Activated CD4-positive, alpha-beta T cell treated with anti-CD3 and anti-CD28 coated beads for 36 hours (primary cell): ENCODE results near the gene HRCT1. TPM values are rescaled to one million over a fixed set of nuclear protein-coding genes. Genes with fewer than 3 reads are reported as not detected.
A peak's percentile ranks its signal among the peaks of the same experiment; 100 is the strongest.
"Not testable (repeated sequence)": the region's sequence is repeated elsewhere in the genome, so short reads cannot be mapped to it uniquely, and the experiment has no call there.

Experiments used
- ATAC-seq: fragments of 200-7000 bp; cut with Tn5 transposase; one replicate; pipeline ENCODE4 v1.10.0; 2021; ENCODE audit warnings: mild to moderate bottlenecking, moderate library complexity
- CTCF ChIA-PET: fragments of 350-600 bp; sonication (Branson Sonifier 250); formaldehyde crosslinking; loops from one replicate; lab custom pipeline; 2021; ENCODE audit warnings: antibody characterized with exemption; lab: Charles Lee
- POLR2A ChIA-PET: fragments of 350-600 bp; sonication (Branson Sonifier 250); formaldehyde crosslinking; loops from one replicate; lab custom pipeline; 2021; ENCODE audit warnings: antibody characterized with exemption, inconsistent platforms; lab: Charles Lee
- DNase-seq: peaks from one replicate; pipeline ENCODE4 v3.0.0-alpha.2; 2020
- H3K27ac Mint-ChIP-seq: one replicate; pipeline ENCODE4 v1.8.0; 2021; ENCODE audit warnings: mixed read lengths
- H3K27me3 Mint-ChIP-seq: one replicate; pipeline ENCODE4 v1.8.0; 2021; ENCODE audit warnings: mixed read lengths
- H3K36me3 Mint-ChIP-seq: one replicate; pipeline ENCODE4 v1.8.0; 2021; ENCODE audit warnings: low read depth, mixed read lengths
- H3K4me1 Mint-ChIP-seq: one replicate; pipeline ENCODE4 v1.8.0; 2021; ENCODE audit warnings: mixed read lengths
- H3K4me3 Mint-ChIP-seq: one replicate; pipeline ENCODE4 v1.8.0; 2021; ENCODE audit warnings: mild to moderate bottlenecking, moderate library complexity, mixed read lengths
- H3K9me3 Mint-ChIP-seq: one replicate; pipeline ENCODE4 v1.8.0; 2021; ENCODE audit warnings: low read depth, mixed read lengths
- intact Hi-C, 2 experiments: fragments of 100-400 bp; cut with DNase I in 1 of 2; cut with micrococcal nuclease in 1 of 2; formaldehyde crosslinking; loops; one replicate each; pipeline versions ENCODE4 v1.14.2 to v1.15.1; 2022 to 2024; cut with DNase I, micrococcal nuclease
- total RNA-seq, 2 experiments: library from RNA; stranded (reverse); gene quantifications; one replicate each; pipeline ENCODE4 v1.2.3, GENCODE V29; 2021

HRCT1 gene
- total RNA-seq, 2 experiments from 2014 or later, result not detected

DNA sequence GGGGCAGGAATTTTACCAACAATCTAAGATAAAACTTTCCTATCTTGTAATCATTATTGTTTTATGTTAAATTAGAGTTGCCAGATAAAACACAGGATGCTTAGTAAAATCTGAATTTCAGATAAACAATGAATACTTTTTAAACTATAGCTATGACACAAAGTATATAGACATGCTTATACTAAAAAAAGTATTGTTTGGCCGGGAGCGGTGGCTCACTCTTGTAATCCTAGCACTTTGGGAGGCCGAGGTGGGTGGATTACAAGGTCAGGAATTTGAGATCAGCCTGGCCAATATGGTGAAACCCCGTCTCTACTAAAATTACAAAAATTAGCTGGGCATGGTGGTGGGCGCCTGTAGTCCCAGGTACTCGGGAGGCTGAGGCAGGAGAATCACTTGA is 28.1 kb downstream of the HRCT1 start:
- DNase-seq, H3K4me3 Mint-ChIP-seq, H3K27me3 Mint-ChIP-seq, intact Hi-C loops, H3K9me3 Mint-ChIP-seq, POLR2A ChIA-PET, H3K36me3 Mint-ChIP-seq: not testable (repeated sequence)
- Mint-ChIP-seq H3K4me1 (peaks cover 37% of the 10 kb centered on the region), H3K27ac (peak overlapping the region; percentile 20)
- ATAC-seq, result peak; percentile 41
- CTCF ChIA-PET, result interaction anchor here (0.9 to 3.3 kb wide), 3 partner anchors 9 to 31 kb away, joined by 4 to 9 read pairs (median 6); no protein-coding TSS in a partner anchor

DNA sequence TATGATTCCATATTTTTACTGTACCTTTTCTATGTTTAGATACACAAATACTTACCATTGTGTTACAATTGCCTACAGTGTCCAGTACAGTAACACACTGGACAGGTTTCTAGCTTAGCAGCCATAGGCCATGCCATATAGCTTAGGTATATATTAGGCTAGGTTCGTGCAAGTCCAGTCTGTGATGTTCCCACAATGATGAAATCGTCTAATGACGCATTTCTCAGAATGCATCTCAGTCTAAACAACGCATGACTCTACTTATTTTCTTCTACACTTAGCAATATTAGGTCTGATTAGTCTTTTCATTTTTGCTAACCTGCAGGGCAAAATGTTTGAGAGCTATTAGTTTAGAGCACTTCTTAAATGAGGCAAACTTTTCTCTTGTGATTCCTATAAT is 29.3 kb downstream of the HRCT1 start:
- no peak for ATAC-seq
- intact Hi-C loops, result no loop called here
- H3K9me3 Mint-ChIP-seq, result peaks cover 7% of the 10 kb centered on the region
- no peaks in the 10 kb centered on the region for H3K27me3 Mint-ChIP-seq
- peaks cover 5% of the 10 kb centered on the region for H3K36me3 Mint-ChIP-seq
- POLR2A ChIA-PET, result no interaction called here
- no peak overlapping the region for H3K27ac Mint-ChIP-seq
- CTCF ChIA-PET, result interaction anchor here (1.2 to 3.3 kb wide), 3 partner anchors 10 to 40 kb away, joined by 3 to 9 read pairs (median 5); no protein-coding TSS in a partner anchor
- peaks cover 49% of the 10 kb centered on the region for H3K4me1 Mint-ChIP-seq
- H3K4me3 Mint-ChIP-seq, result no peak overlapping the region
- DNase-seq, result no peak

GRCh38 chr9:35935755-35936509 is 29.9 kb downstream of the HRCT1 start:
- peaks cover 7% of the 10 kb centered on the region for H3K9me3 Mint-ChIP-seq

DNA sequence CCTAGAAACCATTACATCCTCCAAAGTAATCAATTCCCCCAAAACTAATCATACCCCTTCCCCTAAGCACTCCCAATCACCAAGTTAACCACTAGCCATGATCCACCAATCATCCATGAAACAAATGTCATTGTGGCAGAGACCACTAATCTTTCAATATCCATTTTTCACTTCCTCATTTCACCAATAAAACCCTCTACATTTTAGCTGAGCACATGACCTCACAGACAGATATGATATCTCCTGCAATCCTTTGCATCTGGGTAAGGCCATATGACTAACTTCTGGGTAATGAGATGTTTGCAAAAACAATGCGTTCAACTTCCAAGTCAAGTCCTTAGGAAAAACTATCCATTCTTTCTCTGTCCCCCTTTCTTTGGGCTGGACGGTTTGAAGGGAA is 31.2 kb downstream of the HRCT1 start:
- peaks cover 5% of the 10 kb centered on the region for H3K36me3 Mint-ChIP-seq
- intact Hi-C loops, result no loop called here
- H3K27ac Mint-ChIP-seq, result no peak overlapping the region
- ChIA-PET CTCF (interaction anchor here (1.1 kb wide), 2 partner anchors 31 to 34 kb away, joined by 3 read pairs; partner anchors contain the start of gene HRCT1), POLR2A (no interaction called here)
- H3K4me3 Mint-ChIP-seq, result no peak overlapping the region
- ATAC-seq (no peak), DNase-seq (no peak)
- no peaks in the 10 kb centered on the region for H3K27me3 Mint-ChIP-seq
- H3K4me1 Mint-ChIP-seq, result peaks cover 66% of the 10 kb centered on the region
- H3K9me3 Mint-ChIP-seq, result peaks cover 7% of the 10 kb centered on the region

More at GRCh38 chr9:35935755-35936509, 29.9 kb downstream of the HRCT1 start:
- Mint-ChIP-seq H3K4me1 (peaks cover 55% of the 10 kb centered on the region), H3K27ac (no peak overlapping the region), H3K4me3 (no peak overlapping the region), H3K36me3 (peaks cover 5% of the 10 kb centered on the region), H3K27me3 (no peaks in the 10 kb centered on the region)
- intact Hi-C loops, result no loop called here
- ChIA-PET CTCF (interaction anchor here (1.2 to 1.7 kb wide), 2 partner anchors 13 to 40 kb away, joined by 3 to 5 read pairs; no protein-coding TSS in a partner anchor), POLR2A (no interaction called here)
- DNase-seq, result no peak
- no peak for ATAC-seq

- Mint-ChIP-seq H3K4me3 (no peak overlapping the region), H3K27ac (peak overlapping the region; percentile 32), H3K9me3 (peaks cover 7% of the 10 kb centered on the region), H3K4me1 (peaks cover 66% of the 10 kb centered on the region), H3K27me3 (no peaks in the 10 kb centered on the region), H3K36me3 (peaks cover 5% of the 10 kb centered on the region)
- intact Hi-C loops, result no loop called here
- DNase-seq (no peak), ATAC-seq (peak; percentile 28)
- ChIA-PET POLR2A (interaction anchor here (0.7 kb wide), 1 partner anchor 334 kb away, joined by 7 read pairs; the partner anchor contains the start of gene TESK1), CTCF (interaction anchor here (0.6 to 3.0 kb wide), 8 partner anchors 18 to 921 kb away, joined by 3 to 16 read pairs (median 4); partner anchors contain the start of gene HRCT1)
Measured at GRCh38 chr9:35938474-35939356, 32.7 kb downstream of the HRCT1 start.

GRCh38 chr9:35939679-35940250 is 33.8 kb downstream of the HRCT1 start:
- Mint-ChIP-seq H3K27me3 (no peaks in the 10 kb centered on the region), H3K9me3 (peaks cover 7% of the 10 kb centered on the region), H3K27ac (peak overlapping the region; percentile 71), H3K4me3 (no peak overlapping the region), H3K36me3 (peaks cover 5% of the 10 kb centered on the region), H3K4me1 (peaks cover 73% of the 10 kb centered on the region)
- ChIA-PET POLR2A (no interaction called here), CTCF (interaction anchor here (0.6 to 3.0 kb wide), 12 partner anchors 10 to 117 kb away, joined by 3 to 16 read pairs (median 6); no protein-coding TSS in a partner anchor)
- intact Hi-C loops, result loop anchor here in 1 of 2 experiments (2.0 kb wide), 1 partner anchor 15 kb away; no protein-coding TSS in a partner anchor
- no peak for DNase-seq
- ATAC-seq, result no peak

GRCh38 chr9:35940458-35941407 is 34.7 kb downstream of the HRCT1 start:
- DNase-seq (peak; percentile 51), ATAC-seq (peak; percentile 67)
- H3K27ac Mint-ChIP-seq, result peak overlapping the region; percentile 71
- intact Hi-C loops, result loop anchor here in 1 of 2 experiments (2.0 kb wide), 1 partner anchor 16 kb away; no protein-coding TSS in a partner anchor
- ChIA-PET POLR2A (no interaction called here), CTCF (interaction anchor here (0.7 to 3.0 kb wide), 16 partner anchors 9 to 114 kb away, joined by 3 to 16 read pairs (median 4); no protein-coding TSS in a partner anchor)
- H3K4me1 Mint-ChIP-seq, result peaks cover 82% of the 10 kb centered on the region
- peaks cover 7% of the 10 kb centered on the region for H3K9me3 Mint-ChIP-seq
- no peaks in the 10 kb centered on the region for H3K27me3 Mint-ChIP-seq
- peak overlapping the region; percentile 20 for H3K4me3 Mint-ChIP-seq
- peaks cover 5% of the 10 kb centered on the region for H3K36me3 Mint-ChIP-seq

- intact Hi-C loops, result no loop called here
- ATAC-seq (no peak), DNase-seq (no peak)
- no peak overlapping the region for H3K27ac Mint-ChIP-seq
- H3K4me3 Mint-ChIP-seq, result no peak overlapping the region
- ChIA-PET CTCF (interaction anchor here (0.5 to 5.5 kb wide), 6 partner anchors 10 to 154 kb away, joined by 3 to 69 read pairs (median 4); partner anchors contain the start of gene HRCT1), POLR2A (no interaction called here)
- H3K9me3 Mint-ChIP-seq, result peaks cover 2% of the 10 kb centered on the region
- H3K27me3 Mint-ChIP-seq, result no peaks in the 10 kb centered on the region
- peaks cover 79% of the 10 kb centered on the region for H3K4me1 Mint-ChIP-seq
- peaks cover 2% of the 10 kb centered on the region for H3K36me3 Mint-ChIP-seq
Measured at GRCh38 chr9:35942286-35942685, 36.3 kb downstream of the HRCT1 start.

DNA sequence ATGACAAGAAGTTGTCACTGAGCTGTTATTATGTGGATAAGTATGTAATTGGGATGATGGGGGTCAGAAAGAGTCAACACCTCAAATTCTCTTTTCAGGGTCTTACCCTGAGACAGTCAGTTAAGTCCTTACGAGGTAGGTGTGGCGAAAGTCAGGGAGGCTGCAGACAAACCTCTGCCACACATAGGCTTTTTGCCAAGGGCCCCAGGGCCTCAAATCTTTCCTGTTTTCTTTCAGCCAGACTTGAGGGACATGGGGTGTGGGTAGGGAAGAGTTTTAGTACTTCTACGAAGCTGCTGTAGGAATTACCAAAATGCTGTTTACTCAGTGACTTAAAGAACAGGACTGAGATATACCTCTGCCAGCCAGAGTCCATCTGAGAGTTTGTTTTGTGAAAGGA is 38.2 kb downstream of the HRCT1 start:
- CTCF ChIA-PET, result interaction anchor here (0.6 to 5.5 kb wide), 17 partner anchors 10 to 1701 kb away, joined by 3 to 69 read pairs (median 9); partner anchors contain the start of genes CLTA and HRCT1
- no peaks in the 10 kb centered on the region for H3K9me3 Mint-ChIP-seq
- H3K4me1 Mint-ChIP-seq, result peaks cover 69% of the 10 kb centered on the region
- intact Hi-C loops, result loop anchor here in 1 of 2 experiments (2.0 kb wide), 1 partner anchor 33 kb away; no protein-coding TSS in a partner anchor
- H3K4me3 Mint-ChIP-seq, result no peak overlapping the region
- POLR2A ChIA-PET, result no interaction called here
- H3K36me3 Mint-ChIP-seq, result no peaks in the 10 kb centered on the region
- H3K27ac Mint-ChIP-seq, result no peak overlapping the region
- ATAC-seq (no peak), DNase-seq (no peak)
- H3K27me3 Mint-ChIP-seq, result no peaks in the 10 kb centered on the region

DNA sequence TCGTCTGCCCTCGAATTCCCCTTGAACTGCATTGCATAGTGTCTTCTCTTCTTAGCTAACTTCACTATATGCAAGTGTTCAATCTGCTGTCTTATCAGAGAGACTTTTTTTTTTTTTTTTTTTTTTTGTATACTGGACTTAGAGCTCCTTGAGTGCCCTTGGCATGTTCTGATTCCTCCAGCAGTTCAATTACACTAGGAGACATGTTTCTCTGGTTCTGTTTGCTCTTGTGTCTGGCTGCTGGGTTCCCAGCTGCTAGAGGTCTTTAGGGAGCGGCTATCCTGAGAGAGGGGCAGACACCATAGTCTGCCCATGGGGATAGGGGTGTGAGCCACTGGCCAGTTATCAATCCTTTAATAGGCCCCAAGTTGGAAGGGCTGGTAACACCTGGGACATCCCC is 38.8 kb downstream of the HRCT1 start:
- ChIA-PET POLR2A (no interaction called here), CTCF (interaction anchor here (0.6 to 5.5 kb wide), 22 partner anchors 10 to 1700 kb away, joined by 3 to 69 read pairs (median 7); partner anchors contain the start of genes CLTA, HRCT1 and OR2S2)
- no peak overlapping the region for H3K27ac Mint-ChIP-seq
- H3K9me3 Mint-ChIP-seq, result no peaks in the 10 kb centered on the region
- H3K4me3 Mint-ChIP-seq, result no peak overlapping the region
- DNase-seq (no peak), ATAC-seq (no peak)
- intact Hi-C loops, result loop anchor here (1.0 to 2.0 kb wide), 2 partner anchors 34 to 42 kb away; no protein-coding TSS in a partner anchor
- H3K27me3 Mint-ChIP-seq, result no peaks in the 10 kb centered on the region
- peaks cover 65% of the 10 kb centered on the region for H3K4me1 Mint-ChIP-seq
- no peaks in the 10 kb centered on the region for H3K36me3 Mint-ChIP-seq
